GM12878 (cell line): ENCODE measurements around the gene ZNF625. TPM values are rescaled to one million over a fixed set of nuclear protein-coding genes. Genes with fewer than 3 reads are reported as not detected.
A peak's percentile ranks its signal among the peaks of the same experiment; 100 is the strongest.

Experiments used
- ASH2L ChIP-seq: fragments of 300-600, 200-600 bp; sonication (generic); IDR thresholded peaks from 2 replicates; pipeline ENCODE4 v1.6.1; 2017; ENCODE audit warnings: low read depth, mild to moderate bottlenecking, borderline replicate concordance
- CBX5 ChIP-seq: sonication (generic); IDR thresholded peaks from 2 replicates; pipeline ENCODE4 v1.6.1; 2016; ENCODE audit warnings: low read depth, moderate library complexity, mild to moderate bottlenecking, inconsistent platforms
- CHD2 ChIP-seq: IDR thresholded peaks from 2 replicates; pipeline ENCODE4 v1.6.1; 2011; ENCODE audit warnings: low read depth, low read length, improper control_type of control experiment, borderline replicate concordance
- HDAC6 ChIP-seq: fragments of 200-600 bp; sonication (generic); IDR thresholded peaks from one replicate; pipeline ENCODE4 v1.8.0; 2017; ENCODE audit warnings: antibody characterized with exemption; ENCODE audit not compliant: unreplicated experiment
- JUND ChIP-seq: IDR thresholded peaks from 2 replicates; pipeline ENCODE4 v1.6.1; 2012; ENCODE audit warnings: low read depth, mild to moderate bottlenecking, low read length, improper control_type of control experiment, moderate library complexity
- KDM1A ChIP-seq: fragments of 200-600 bp; sonication (generic); IDR thresholded peaks from 2 replicates; pipeline ENCODE4 v1.6.1; 2016; ENCODE audit warnings: borderline replicate concordance
- MAX ChIP-seq: IDR thresholded peaks from 2 replicates; pipeline ENCODE4 v1.6.1; 2012; ENCODE audit warnings: low read depth, low read length, improper control_type of control experiment
- NFIC ChIP-seq: IDR thresholded peaks from 2 replicates; pipeline ENCODE4 v1.6.1; 2012; ENCODE audit warnings: low read depth, mild to moderate bottlenecking, inconsistent platforms, low read length, moderate library complexity
- NFYB ChIP-seq: IDR thresholded peaks from 2 replicates; pipeline ENCODE4 v1.6.1; 2011; ENCODE audit warnings: low read depth, mild to moderate bottlenecking, low read length, improper control_type of control experiment, moderate library complexity; ENCODE audit not compliant: insufficient read depth
- POU2F2 ChIP-seq: IDR thresholded peaks from 3 replicates; pipeline ENCODE4 v1.6.1; 2011; ENCODE audit warnings: low read depth, mild to moderate bottlenecking, low read length, borderline replicate concordance
- RB1 ChIP-seq: fragments of 450-650 bp; formaldehyde crosslinking; IDR thresholded peaks from 2 replicates; pipeline ENCODE4 v1.6.1; 2017; ENCODE audit warnings: mild to moderate bottlenecking, borderline replicate concordance
- RBBP5 ChIP-seq: fragments of 200-600 bp; sonication (generic); conservative IDR thresholded peaks from 2 replicates; pipeline ENCODE4 v1.6.1; 2016
- SREBF1 ChIP-seq: IDR thresholded peaks from 2 replicates; pipeline ENCODE4 v1.6.1; 2012; ENCODE audit warnings: mild to moderate bottlenecking, low read length
- ZNF217 ChIP-seq: fragments of 450-650 bp; IDR thresholded peaks from 2 replicates; pipeline ENCODE4 v1.6.1; 2017; ENCODE audit warnings: antibody characterized with exemption, mild to moderate bottlenecking
- ZNF274 ChIP-seq: IDR thresholded peaks from one replicate; pipeline ENCODE4 v1.8.0; 2011; ENCODE audit not compliant: insufficient read length, insufficient read depth
- polyA plus RNA-seq, 11 experiments: library from polyadenylated mRNA; depleted of rRNA in 4 of 11; unstranded in 6 of 11; stranded (reverse) in 5 of 11; fragments of >200 nt; fragmentation: Nextera tagmentation in 4 of 11; fragmentation: Illumina TruSeq in 1 of 11; extraction: Ambion mirVana in 4 of 11; extraction: Trizol in 1 of 11; gene quantifications; 1 replicate in 1 of 11; 2 replicates in 10 of 11; pipeline versions ENCODE4 v1.2.1 to v1.2.3, GENCODE V29; 2011 to 2016; ENCODE audit warnings: inconsistent platforms in 2 of 11, missing spikeins in 2 of 11, low read depth in 1 of 11
- total RNA-seq, 4 experiments: library from RNA; depleted of rRNA in 3 of 4; stranded (reverse); fragments of >200 nt in 3 of 4; fragmentation: Illumina TruSeq in 1 of 4; extraction: Trizol in 1 of 4; gene quantifications; 2 replicates each; pipeline versions ENCODE4 v1.2.1 to v1.2.3, GENCODE V29; 2013 to 2021
- TF ChIP-seq, protein P1 (sequence below): fragments of 450-650 bp; conservative IDR thresholded peaks from 2 replicates; pipeline ENCODE4 v1.6.1; 2017; ENCODE audit warnings: mild to moderate bottlenecking, moderate library complexity
- TF ChIP-seq, protein P2 (sequence below): IDR thresholded peaks from 2 replicates; pipeline ENCODE4 v1.6.1; 2011; ENCODE audit warnings: borderline replicate concordance, low read depth, mild to moderate bottlenecking, moderate library complexity, mixed read lengths, low read length; ENCODE audit not compliant: insufficient read depth; ENCODE audit errors: extremely low read length
- TF ChIP-seq, protein P3 (sequence below): fragments of 450-650 bp; IDR thresholded peaks from 2 replicates; pipeline ENCODE4 v1.6.1; 2017; ENCODE audit warnings: mild to moderate bottlenecking, moderate library complexity

Gene ZNF625
- total and polyA plus RNA-seq, 10 of the 15 experiments (the other 5 are each of a cell fraction or from before 2014, with no cell fraction given), result 0.52 to 5.0 (median 1.3) TPM

- TF ChIP-seq ASH2L, result peak; percentile 97
- TF ChIP-seq KDM1A, result no peak
- TF ChIP-seq HDAC6, result no peak
- TF ChIP-seq RB1, result peak; percentile 91; the same call in 1 of the 2 replicates
- no peak for TF ChIP-seq JUND
- TF ChIP-seq, protein P1, sequence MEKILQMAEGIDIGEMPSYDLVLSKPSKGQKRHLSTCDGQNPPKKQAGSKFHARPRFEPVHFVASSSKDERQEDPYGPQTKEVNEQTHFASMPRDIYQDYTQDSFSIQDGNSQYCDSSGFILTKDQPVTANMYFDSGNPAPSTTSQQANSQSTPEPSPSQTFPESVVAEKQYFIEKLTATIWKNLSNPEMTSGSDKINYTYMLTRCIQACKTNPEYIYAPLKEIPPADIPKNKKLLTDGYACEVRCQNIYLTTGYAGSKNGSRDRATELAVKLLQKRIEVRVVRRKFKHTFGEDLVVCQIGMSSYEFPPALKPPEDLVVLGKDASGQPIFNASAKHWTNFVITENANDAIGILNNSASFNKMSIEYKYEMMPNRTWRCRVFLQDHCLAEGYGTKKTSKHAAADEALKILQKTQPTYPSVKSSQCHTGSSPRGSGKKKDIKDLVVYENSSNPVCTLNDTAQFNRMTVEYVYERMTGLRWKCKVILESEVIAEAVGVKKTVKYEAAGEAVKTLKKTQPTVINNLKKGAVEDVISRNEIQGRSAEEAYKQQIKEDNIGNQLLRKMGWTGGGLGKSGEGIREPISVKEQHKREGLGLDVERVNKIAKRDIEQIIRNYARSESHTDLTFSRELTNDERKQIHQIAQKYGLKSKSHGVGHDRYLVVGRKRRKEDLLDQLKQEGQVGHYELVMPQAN, result peak; percentile 92
- TF ChIP-seq SREBF1, result no peak
- no peak for TF ChIP-seq MAX
- TF ChIP-seq, protein P2, sequence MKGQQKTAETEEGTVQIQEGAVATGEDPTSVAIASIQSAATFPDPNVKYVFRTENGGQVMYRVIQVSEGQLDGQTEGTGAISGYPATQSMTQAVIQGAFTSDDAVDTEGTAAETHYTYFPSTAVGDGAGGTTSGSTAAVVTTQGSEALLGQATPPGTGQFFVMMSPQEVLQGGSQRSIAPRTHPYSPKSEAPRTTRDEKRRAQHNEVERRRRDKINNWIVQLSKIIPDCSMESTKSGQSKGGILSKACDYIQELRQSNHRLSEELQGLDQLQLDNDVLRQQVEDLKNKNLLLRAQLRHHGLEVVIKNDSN, result no peak
- TF ChIP-seq NFYB, result peak; percentile 89
- TF ChIP-seq ZNF274, result no peak
- no peak for TF ChIP-seq ZNF217
- peak; percentile 70; the same call in 1 of the 2 replicates for TF ChIP-seq CBX5
- TF ChIP-seq, protein P3, sequence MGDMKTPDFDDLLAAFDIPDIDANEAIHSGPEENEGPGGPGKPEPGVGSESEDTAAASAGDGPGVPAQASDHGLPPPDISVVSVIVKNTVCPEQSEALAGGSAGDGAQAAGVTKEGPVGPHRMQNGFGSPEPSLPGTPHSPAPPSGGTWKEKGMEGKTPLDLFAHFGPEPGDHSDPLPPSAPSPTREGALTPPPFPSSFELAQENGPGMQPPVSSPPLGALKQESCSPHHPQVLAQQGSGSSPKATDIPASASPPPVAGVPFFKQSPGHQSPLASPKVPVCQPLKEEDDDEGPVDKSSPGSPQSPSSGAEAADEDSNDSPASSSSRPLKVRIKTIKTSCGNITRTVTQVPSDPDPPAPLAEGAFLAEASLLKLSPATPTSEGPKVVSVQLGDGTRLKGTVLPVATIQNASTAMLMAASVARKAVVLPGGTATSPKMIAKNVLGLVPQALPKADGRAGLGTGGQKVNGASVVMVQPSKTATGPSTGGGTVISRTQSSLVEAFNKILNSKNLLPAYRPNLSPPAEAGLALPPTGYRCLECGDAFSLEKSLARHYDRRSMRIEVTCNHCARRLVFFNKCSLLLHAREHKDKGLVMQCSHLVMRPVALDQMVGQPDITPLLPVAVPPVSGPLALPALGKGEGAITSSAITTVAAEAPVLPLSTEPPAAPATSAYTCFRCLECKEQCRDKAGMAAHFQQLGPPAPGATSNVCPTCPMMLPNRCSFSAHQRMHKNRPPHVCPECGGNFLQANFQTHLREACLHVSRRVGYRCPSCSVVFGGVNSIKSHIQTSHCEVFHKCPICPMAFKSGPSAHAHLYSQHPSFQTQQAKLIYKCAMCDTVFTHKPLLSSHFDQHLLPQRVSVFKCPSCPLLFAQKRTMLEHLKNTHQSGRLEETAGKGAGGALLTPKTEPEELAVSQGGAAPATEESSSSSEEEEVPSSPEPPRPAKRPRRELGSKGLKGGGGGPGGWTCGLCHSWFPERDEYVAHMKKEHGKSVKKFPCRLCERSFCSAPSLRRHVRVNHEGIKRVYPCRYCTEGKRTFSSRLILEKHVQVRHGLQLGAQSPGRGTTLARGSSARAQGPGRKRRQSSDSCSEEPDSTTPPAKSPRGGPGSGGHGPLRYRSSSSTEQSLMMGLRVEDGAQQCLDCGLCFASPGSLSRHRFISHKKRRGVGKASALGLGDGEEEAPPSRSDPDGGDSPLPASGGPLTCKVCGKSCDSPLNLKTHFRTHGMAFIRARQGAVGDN, result 0 out of 2 replicates have a peak, but pooled peaks have one; percentile 24
- peak; percentile 78; the same call in 1 of the 3 replicates for TF ChIP-seq POU2F2
- no peak for TF ChIP-seq NFIC
- TF ChIP-seq CHD2, result peak; percentile 99
- 0 out of 2 replicates have a peak, but pooled peaks have one; percentile 48 for TF ChIP-seq RBBP5
Observed at GRCh38 chr19:12162882-12163806, 6.6 kb upstream of the ZNF625 start, which contains the start of gene ZNF136 (continued).
